ENCODE data around the gene E2F7.

The E2F7 gene

DNA sequence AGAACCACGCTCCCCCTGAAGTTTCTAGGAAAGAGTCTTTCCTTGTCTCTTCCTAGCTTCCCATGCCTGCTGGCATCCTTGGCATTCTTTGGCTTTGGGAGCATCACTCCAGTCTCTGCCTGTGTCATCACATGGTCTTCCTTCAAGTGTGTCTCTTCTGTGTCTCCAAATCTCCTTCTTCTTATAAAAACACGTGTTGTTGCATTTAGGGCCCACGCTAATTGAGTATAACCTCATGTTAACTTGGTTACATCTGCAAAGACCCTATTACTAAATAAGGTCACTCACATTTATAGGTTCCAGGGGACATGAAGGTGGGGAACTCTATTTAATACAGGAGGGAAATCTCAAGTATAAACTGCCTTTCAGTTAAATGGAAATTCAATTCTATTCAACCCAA is 63.0 kb downstream of the E2F7 start:
- no peak overlapping the region for H3K4me3 ChIP-seq (ENCODE audit: insufficient read depth, low read depth, low read length, poor library complexity, severe bottlenecking)
- no peaks in the 10 kb centered on the region for H3K4me1 ChIP-seq (ENCODE audit: control insufficient read depth, insufficient read depth, low read length, poor library complexity, severe bottlenecking)
- no peak overlapping the region for H3K27ac ChIP-seq (ENCODE audit: insufficient read depth, low read length, poor library complexity, severe bottlenecking)
- no peaks in the 10 kb centered on the region for H3K27me3 ChIP-seq (replicated peaks; ENCODE audit: control insufficient read depth, insufficient read depth, low read length, poor library complexity, severe bottlenecking)
- no peak for DNase-seq
- H3K9me3 ChIP-seq (ENCODE audit: control insufficient read depth, low read length), result no peaks in the 10 kb centered on the region
- no peaks in the 10 kb centered on the region for H3K36me3 ChIP-seq (ENCODE audit: control insufficient read depth, insufficient read depth, low read length)

DNA sequence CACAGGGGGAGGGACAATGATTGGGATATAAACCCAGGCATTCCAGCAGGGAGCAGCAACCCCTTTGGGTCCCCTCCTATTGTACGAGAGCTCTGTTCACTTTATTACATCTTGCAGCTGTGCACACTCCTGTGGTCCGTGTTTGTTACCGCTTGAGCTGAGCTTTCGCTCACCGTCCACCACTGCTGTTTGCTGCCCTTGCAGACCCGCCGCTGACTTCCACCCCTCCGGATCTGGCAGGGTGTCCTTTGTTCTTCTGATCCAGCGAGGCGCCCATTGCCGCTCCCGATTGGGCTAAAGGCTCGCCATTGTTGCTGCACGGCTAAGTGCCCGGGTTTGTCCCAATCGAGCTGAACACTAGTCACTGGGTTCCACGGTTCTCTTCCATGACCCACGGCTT is 64.1 kb downstream of the E2F7 start:
- Histone ChIP-seq H3K4me1 (ENCODE audit: control insufficient read depth, insufficient read depth, low read length, poor library complexity, severe bottlenecking) (no peaks in the 10 kb centered on the region), H3K36me3 (ENCODE audit: control insufficient read depth, insufficient read depth, low read length) (no peaks in the 10 kb centered on the region), H3K4me3 (ENCODE audit: insufficient read depth, low read depth, low read length, poor library complexity, severe bottlenecking) (no peak overlapping the region), H3K9me3 (ENCODE audit: control insufficient read depth, low read length) (no peaks in the 10 kb centered on the region), H3K27ac (ENCODE audit: insufficient read depth, low read length, poor library complexity, severe bottlenecking) (no peak overlapping the region), H3K27me3 (replicated peaks; ENCODE audit: control insufficient read depth, insufficient read depth, low read length, poor library complexity, severe bottlenecking) (no peaks in the 10 kb centered on the region)
- no peak for DNase-seq

DNA sequence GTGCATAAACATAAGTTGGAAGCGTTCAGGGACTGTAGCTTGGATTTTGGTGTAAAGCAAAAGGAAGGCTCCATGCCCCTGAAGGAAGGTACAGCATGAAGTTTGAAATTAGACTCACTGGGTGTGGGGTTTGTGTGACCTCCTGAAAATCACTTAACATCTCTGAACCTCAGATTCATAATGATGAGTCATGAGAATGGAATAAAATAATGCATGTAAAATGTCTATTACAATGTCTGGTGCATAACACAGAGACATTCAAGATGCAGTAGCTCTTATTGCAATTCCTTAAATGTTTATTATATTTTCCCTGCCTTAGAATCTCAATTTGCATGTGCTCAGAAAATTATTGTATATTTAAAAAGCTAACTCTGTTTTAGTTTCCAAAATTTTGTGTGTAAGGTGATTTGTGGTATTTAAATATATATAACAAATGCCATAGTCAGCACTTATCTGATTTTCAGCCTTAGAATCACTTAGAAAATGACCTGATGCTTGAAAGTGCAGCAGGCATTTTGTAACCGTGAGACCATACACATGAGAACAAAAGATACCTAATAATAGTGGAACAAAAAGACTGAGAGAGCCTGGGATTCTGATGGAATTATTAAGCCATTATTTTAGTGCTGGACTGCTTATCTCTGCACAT is 66.3 kb downstream of the E2F7 start:
- Histone ChIP-seq H3K27ac (ENCODE audit: insufficient read depth, low read length, poor library complexity, severe bottlenecking) (no peak overlapping the region), H3K4me3 (ENCODE audit: insufficient read depth, low read depth, low read length, poor library complexity, severe bottlenecking) (no peak overlapping the region), H3K4me1 (ENCODE audit: control insufficient read depth, insufficient read depth, low read length, poor library complexity, severe bottlenecking) (no peaks in the 10 kb centered on the region), H3K27me3 (replicated peaks; ENCODE audit: control insufficient read depth, insufficient read depth, low read length, poor library complexity, severe bottlenecking) (no peaks in the 10 kb centered on the region), H3K9me3 (ENCODE audit: control insufficient read depth, low read length) (no peaks in the 10 kb centered on the region), H3K36me3 (ENCODE audit: control insufficient read depth, insufficient read depth, low read length) (no peaks in the 10 kb centered on the region)
- DNase-seq, result no peak

DNA sequence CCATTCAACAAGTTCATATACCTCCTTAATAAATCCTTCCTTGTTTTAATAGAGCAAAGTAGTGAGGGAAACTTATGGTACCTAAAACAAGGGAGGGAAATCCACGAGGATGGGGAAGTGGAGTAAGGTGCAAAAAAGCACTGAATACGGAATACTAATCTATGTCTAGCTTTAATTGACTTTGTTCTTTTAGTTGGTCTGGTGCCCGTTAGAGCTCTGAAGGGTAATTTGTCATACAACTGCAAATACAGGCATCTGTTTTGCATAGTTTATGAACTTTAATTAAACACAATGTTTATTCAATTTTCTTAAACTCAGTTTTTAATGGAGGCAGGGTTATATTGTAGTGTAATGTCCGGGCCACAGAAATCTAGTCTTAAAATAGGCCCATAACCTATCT is 67.0 kb downstream of the E2F7 start:
- no peak overlapping the region for H3K4me3 ChIP-seq (ENCODE audit: insufficient read depth, low read depth, low read length, poor library complexity, severe bottlenecking)
- no peak overlapping the region for H3K27ac ChIP-seq (ENCODE audit: insufficient read depth, low read length, poor library complexity, severe bottlenecking)
- no peaks in the 10 kb centered on the region for H3K4me1 ChIP-seq (ENCODE audit: control insufficient read depth, insufficient read depth, low read length, poor library complexity, severe bottlenecking)
- H3K27me3 ChIP-seq (replicated peaks; ENCODE audit: control insufficient read depth, insufficient read depth, low read length, poor library complexity, severe bottlenecking), result no peaks in the 10 kb centered on the region
- no peak for DNase-seq
- H3K9me3 ChIP-seq (ENCODE audit: control insufficient read depth, low read length), result no peaks in the 10 kb centered on the region
- H3K36me3 ChIP-seq (ENCODE audit: control insufficient read depth, insufficient read depth, low read length), result no peaks in the 10 kb centered on the region

DNA sequence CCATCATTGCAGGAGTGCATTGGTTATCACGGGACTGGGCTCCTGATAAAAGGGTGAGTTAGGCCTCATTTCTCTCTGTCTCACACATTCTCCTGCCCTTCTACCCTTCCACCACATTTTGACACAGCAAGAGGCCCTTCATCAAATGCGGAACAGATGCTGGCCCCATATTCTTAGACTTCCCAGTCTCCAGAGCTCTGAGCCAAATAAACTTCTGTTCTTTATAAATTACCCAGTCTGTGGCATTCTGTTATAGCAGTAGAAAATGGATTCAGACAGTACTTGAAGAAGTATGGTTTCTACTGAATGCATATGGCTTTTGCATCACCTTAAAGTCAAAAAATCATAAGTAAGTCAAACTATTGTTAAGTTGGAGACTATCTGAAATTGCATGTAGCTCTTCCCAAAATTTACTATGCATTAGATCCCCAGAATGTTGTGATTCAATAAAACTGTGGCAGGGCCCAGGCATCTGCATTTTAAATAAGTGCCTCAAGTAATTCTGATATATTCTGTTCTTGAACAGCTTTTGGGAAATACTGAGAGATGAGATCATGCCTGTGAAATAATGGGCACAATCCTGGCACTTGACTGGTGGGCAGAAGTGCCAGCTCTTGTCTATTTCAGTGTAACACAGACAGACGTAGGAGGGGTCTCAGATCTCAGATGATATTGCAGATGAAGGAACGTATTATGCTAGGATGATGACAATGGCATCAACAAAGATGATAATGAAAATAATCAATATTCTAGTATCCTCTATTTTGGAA is 68.2 kb downstream of the E2F7 start:
- no peak overlapping the region for H3K4me3 ChIP-seq (ENCODE audit: insufficient read depth, low read depth, low read length, poor library complexity, severe bottlenecking)
- H3K4me1 ChIP-seq (ENCODE audit: control insufficient read depth, insufficient read depth, low read length, poor library complexity, severe bottlenecking), result no peaks in the 10 kb centered on the region
- no peak overlapping the region for H3K27ac ChIP-seq (ENCODE audit: insufficient read depth, low read length, poor library complexity, severe bottlenecking)
- no peaks in the 10 kb centered on the region for H3K36me3 ChIP-seq (ENCODE audit: control insufficient read depth, insufficient read depth, low read length)
- H3K27me3 ChIP-seq (replicated peaks; ENCODE audit: control insufficient read depth, insufficient read depth, low read length, poor library complexity, severe bottlenecking), result no peaks in the 10 kb centered on the region
- no peak for DNase-seq
- H3K9me3 ChIP-seq (ENCODE audit: control insufficient read depth, low read length), result no peaks in the 10 kb centered on the region

DNA sequence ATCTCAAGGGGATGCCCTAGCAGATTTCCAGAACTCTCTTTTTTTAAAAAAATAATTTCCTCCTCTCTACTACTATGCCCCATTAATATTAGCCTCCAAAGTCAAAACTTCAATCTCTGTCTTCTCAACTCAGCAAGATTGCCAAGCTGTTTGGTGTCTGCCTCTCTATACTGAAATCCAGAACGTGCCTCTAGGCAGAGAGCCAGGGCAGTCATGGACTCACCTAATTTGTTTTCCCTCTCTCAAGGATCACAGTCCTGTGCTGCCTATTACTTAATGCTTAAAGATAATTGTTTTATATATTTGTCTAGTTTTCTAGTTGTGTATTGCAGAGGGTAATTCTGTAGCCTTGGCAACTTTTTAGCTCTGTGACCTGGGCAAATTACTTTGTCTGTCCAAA is 74.7 kb downstream of the E2F7 start:
- no peak overlapping the region for H3K27ac ChIP-seq (ENCODE audit: insufficient read depth, low read length, poor library complexity, severe bottlenecking)
- no peak overlapping the region for H3K4me3 ChIP-seq (ENCODE audit: insufficient read depth, low read depth, low read length, poor library complexity, severe bottlenecking)
- DNase-seq, result no peak
- no peaks in the 10 kb centered on the region for H3K36me3 ChIP-seq (ENCODE audit: control insufficient read depth, insufficient read depth, low read length)
- H3K4me1 ChIP-seq (ENCODE audit: control insufficient read depth, insufficient read depth, low read length, poor library complexity, severe bottlenecking), result no peaks in the 10 kb centered on the region
- H3K9me3 ChIP-seq (ENCODE audit: control insufficient read depth, low read length), result no peaks in the 10 kb centered on the region
- no peaks in the 10 kb centered on the region for H3K27me3 ChIP-seq (replicated peaks; ENCODE audit: control insufficient read depth, insufficient read depth, low read length, poor library complexity, severe bottlenecking)

DNA sequence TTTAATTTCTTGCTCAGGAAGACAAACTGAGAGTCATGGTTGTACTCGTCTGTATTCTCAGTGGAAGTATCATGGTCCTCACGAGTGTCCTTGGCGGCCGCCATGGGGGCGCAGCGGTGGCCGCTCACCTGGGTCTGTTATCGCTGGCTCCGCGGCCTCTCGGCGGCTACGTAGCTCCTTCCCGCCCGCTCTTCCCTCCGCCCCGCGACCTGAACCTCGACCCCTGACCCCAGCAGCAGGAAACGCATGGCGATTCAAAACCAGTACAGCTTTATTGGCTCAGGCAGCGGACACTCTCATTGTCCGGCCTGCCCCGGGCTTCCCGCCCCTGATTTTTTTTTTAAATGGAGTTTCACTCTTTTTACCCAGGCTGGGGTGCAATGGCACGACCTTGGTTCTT is 80.8 kb downstream of the E2F7 start:
- no peaks in the 10 kb centered on the region for H3K9me3 ChIP-seq (ENCODE audit: control insufficient read depth, low read length)
- H3K27ac ChIP-seq (ENCODE audit: insufficient read depth, low read length, poor library complexity, severe bottlenecking), result no peak overlapping the region
- no peak overlapping the region for H3K4me3 ChIP-seq (ENCODE audit: insufficient read depth, low read depth, low read length, poor library complexity, severe bottlenecking)
- H3K4me1 ChIP-seq (ENCODE audit: control insufficient read depth, insufficient read depth, low read length, poor library complexity, severe bottlenecking), result no peaks in the 10 kb centered on the region
- no peak for DNase-seq
- H3K27me3 ChIP-seq (replicated peaks; ENCODE audit: control insufficient read depth, insufficient read depth, low read length, poor library complexity, severe bottlenecking), result no peaks in the 10 kb centered on the region
- no peaks in the 10 kb centered on the region for H3K36me3 ChIP-seq (ENCODE audit: control insufficient read depth, insufficient read depth, low read length)

DNA sequence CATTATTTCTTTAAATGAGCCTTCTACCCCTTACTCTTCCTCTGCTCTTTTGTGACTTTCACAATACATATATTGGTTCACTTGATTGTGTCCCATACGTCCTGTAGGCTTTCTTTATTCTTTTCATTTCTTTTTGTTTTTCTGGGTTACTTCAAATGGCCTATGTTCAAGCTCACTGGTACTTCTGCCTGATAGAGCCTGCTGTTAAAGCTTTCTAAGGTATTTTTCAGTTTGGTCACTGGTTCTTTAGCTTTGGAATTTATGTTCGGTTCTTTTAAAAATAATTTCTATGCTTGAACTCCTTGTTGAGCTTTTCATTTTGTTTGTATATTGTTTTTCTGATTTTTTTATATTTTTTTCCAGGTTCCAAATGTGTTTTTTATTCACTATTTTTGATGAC is 81.9 kb downstream of the E2F7 start:
- Histone ChIP-seq H3K4me3 (ENCODE audit: insufficient read depth, low read depth, low read length, poor library complexity, severe bottlenecking) (no peak overlapping the region), H3K4me1 (ENCODE audit: control insufficient read depth, insufficient read depth, low read length, poor library complexity, severe bottlenecking) (no peaks in the 10 kb centered on the region), H3K27ac (ENCODE audit: insufficient read depth, low read length, poor library complexity, severe bottlenecking) (no peak overlapping the region), H3K27me3 (replicated peaks; ENCODE audit: control insufficient read depth, insufficient read depth, low read length, poor library complexity, severe bottlenecking) (no peaks in the 10 kb centered on the region), H3K36me3 (ENCODE audit: control insufficient read depth, insufficient read depth, low read length) (no peaks in the 10 kb centered on the region), H3K9me3 (ENCODE audit: control insufficient read depth, low read length) (no peaks in the 10 kb centered on the region)
- no peak for DNase-seq

DNA sequence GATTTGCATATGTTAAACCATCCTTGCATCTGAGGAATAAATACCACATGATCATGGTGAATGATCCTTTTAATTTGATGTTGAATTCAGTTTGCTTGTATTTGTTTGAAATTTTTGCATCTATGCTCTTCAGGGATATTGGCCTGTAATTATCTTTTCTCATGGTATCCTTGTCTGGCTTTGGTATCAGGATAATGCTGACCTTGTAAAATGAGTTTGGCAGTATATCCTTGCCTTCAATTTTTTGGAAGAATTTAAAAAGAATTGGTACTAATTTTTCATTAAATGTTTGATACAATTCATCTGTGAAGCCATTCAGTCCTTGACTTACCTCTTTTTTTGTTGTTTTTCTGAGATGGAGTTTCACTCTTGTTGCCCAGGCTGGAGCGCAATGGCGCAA is 85.2 kb downstream of the E2F7 start:
- no peak overlapping the region for H3K27ac ChIP-seq (ENCODE audit: insufficient read depth, low read length, poor library complexity, severe bottlenecking)
- DNase-seq, result no peak

DNA sequence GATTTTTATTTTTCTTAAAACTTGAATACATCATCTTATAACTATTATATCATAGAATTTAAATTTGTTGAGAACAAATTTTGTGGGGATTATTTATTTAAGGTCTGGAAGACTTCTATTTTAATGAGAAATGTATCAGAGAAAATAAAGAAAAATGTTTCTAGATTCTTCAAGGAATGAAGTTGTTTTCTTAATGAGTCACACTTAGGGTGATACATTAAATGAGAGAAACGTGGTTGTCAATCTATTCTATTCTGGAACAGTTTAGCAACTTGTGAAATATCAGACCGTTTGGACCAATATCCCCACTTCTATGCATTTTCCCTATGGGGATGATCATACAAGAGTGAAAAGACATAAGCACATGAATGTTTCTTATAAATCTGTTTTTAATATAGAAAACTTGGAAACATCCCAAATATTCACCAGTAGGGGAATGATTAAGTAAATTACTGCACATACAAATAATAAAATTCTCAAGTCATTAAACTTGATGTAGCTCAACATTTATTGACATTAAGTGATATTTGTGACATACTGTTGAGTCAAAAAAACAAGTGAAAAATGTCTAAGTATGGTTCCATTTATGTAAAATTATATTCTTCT is 88.5 kb downstream of the E2F7 start:
- DNase-seq, result no peak
- Histone ChIP-seq H3K9me3 (ENCODE audit: control insufficient read depth, low read length) (no peaks in the 10 kb centered on the region), H3K27ac (ENCODE audit: insufficient read depth, low read length, poor library complexity, severe bottlenecking) (no peak overlapping the region), H3K36me3 (ENCODE audit: control insufficient read depth, insufficient read depth, low read length) (no peaks in the 10 kb centered on the region), H3K4me3 (ENCODE audit: insufficient read depth, low read depth, low read length, poor library complexity, severe bottlenecking) (no peak overlapping the region), H3K27me3 (replicated peaks; ENCODE audit: control insufficient read depth, insufficient read depth, low read length, poor library complexity, severe bottlenecking) (no peaks in the 10 kb centered on the region), H3K4me1 (ENCODE audit: control insufficient read depth, insufficient read depth, low read length, poor library complexity, severe bottlenecking) (no peaks in the 10 kb centered on the region)

More for the DNA sequence above, 85.2 kb downstream of the E2F7 start:
- Histone ChIP-seq H3K36me3 (ENCODE audit: control insufficient read depth, insufficient read depth, low read length) (no peaks in the 10 kb centered on the region), H3K27me3 (replicated peaks; ENCODE audit: control insufficient read depth, insufficient read depth, low read length, poor library complexity, severe bottlenecking) (no peaks in the 10 kb centered on the region), H3K4me3 (ENCODE audit: insufficient read depth, low read depth, low read length, poor library complexity, severe bottlenecking) (no peak overlapping the region), H3K9me3 (ENCODE audit: control insufficient read depth, low read length) (no peaks in the 10 kb centered on the region), H3K4me1 (ENCODE audit: control insufficient read depth, insufficient read depth, low read length, poor library complexity, severe bottlenecking) (no peaks in the 10 kb centered on the region)

Measured in effector memory CD4-positive, alpha-beta T cell (primary cell).